ENCODE results near the gene EPHB2. TPM values are rescaled to one million over a fixed set of nuclear protein-coding genes. Genes with fewer than 3 reads are reported as not detected.

EPHB2 gene
- total and polyA plus RNA-seq, 2 of the 8 experiments (the other 6 are each of a cell fraction or from before 2014, with no cell fraction given), result 15.8 to 17.2 TPM

GRCh38 chr1:22772014-22772413 lies 61.4 kb downstream of the EPHB2 start:
- no peak overlapping the region for H4K5ac ChIP-seq (ENCODE audit: insufficient read length, low read depth, low read length)
- H2AFZ ChIP-seq (ENCODE audit: low read length), result no peak overlapping the region
- POLR2A ChIA-PET (ENCODE audit: partially characterized antibody), result interaction anchor here (0.6 kb wide), 1 partner anchor 162 kb away, joined by 3 read pairs; no protein-coding TSS in a partner anchor
- H3K23me2 ChIP-seq (ENCODE audit: low read depth, low read length), result peaks cover 4% of the 10 kb centered on the region; the same call in 1 of the 2 replicates
- no peaks in the 10 kb centered on the region for H3K79me1 ChIP-seq (ENCODE audit: low read depth, low read length)
- H2BK12ac ChIP-seq (ENCODE audit: low read depth, low read length), result no peak overlapping the region
- DNase-seq (ENCODE audit: low read depth in 1 of 2, low spot score in 2 of 2) (no peak), FAIRE-seq (no peak)
- no peak overlapping the region; the same call in 1 of the 2 replicates for H2BK15ac ChIP-seq (ENCODE audit: low read length)
- WGBS, 2 experiments (ENCODE audit: extremely low coverage in 1 of 2, insufficient coverage in 1 of 2, insufficient read length in 1 of 2, insufficient replicate concordance in 2 of 2, low coverage in 1 of 2, low lambda C conversion rate in 2 of 2, missing lambda C conversion rate in 1 of 2), result 95% methylated on average over 9 of the region's 13 CpGs; no CpG with 5 or more reads in 1 of the 2 experiments
- H3K27ac ChIP-seq (ENCODE audit: low read depth, low read length), result no peak overlapping the region
- no peak overlapping the region for H2BK5ac ChIP-seq (ENCODE audit: low read depth, low read length)
- no peak overlapping the region for H3K9ac ChIP-seq (replicated peaks in 1 of 4; ENCODE audit: extremely low read depth in 1 of 4, low read depth in 3 of 4, low read length in 3 of 4)
- H2BK20ac ChIP-seq (ENCODE audit: low read length), result no peak overlapping the region
- no peak overlapping the region; the same call in 1 of the 2 replicates for H3K18ac ChIP-seq (ENCODE audit: extremely low read depth, low read length)
- no peaks in the 10 kb centered on the region for H3K36me3 ChIP-seq (ENCODE audit: control insufficient read depth in 2 of 4, insufficient read depth in 4 of 4, low read length in 3 of 4)
- H3K4me1 ChIP-seq (replicated peaks in 1 of 4; ENCODE audit: control insufficient read depth in 3 of 4, insufficient read depth in 4 of 4, low read length in 3 of 4), result peaks cover 0 to 2% (median 0%) of the 10 kb centered on the region in 4 experiments; a peak in 1 of 7 replicates
- H3K14ac ChIP-seq (ENCODE audit: insufficient read length), result no peak overlapping the region
- no peak overlapping the region for H4K91ac ChIP-seq (replicated peaks; ENCODE audit: insufficient read length, low read length)
- H2BK120ac ChIP-seq (replicated peaks; ENCODE audit: low read depth, low read length), result no peak overlapping the region
- no peaks in the 10 kb centered on the region; a peak in 1 of 7 replicates for H3K27me3 ChIP-seq (replicated peaks in 1 of 4; ENCODE audit: control insufficient read depth in 3 of 4, extremely low read depth in 1 of 4, insufficient read depth in 3 of 4, low read length in 3 of 4)
- H3K4ac ChIP-seq (replicated peaks; ENCODE audit: insufficient read length, low read depth, low read length), result no peak overlapping the region
- peaks cover 0 to 2% of the 10 kb centered on the region in 2 experiments for H4K20me1 ChIP-seq (replicated peaks in 1 of 2; ENCODE audit: control insufficient read depth in 1 of 2, insufficient read depth in 2 of 2, low read length in 2 of 2)
- CTCF ChIA-PET (ENCODE audit: partially characterized antibody), result interaction anchor here (0.7 to 1.8 kb wide), 6 partner anchors 11 to 107 kb away, joined by 3 to 6 read pairs (median 3); no protein-coding TSS in a partner anchor
- H4K8ac ChIP-seq (ENCODE audit: extremely low read depth, insufficient read depth, low read length), result peak overlapping the region; percentile 51; the same call in 1 of the 2 replicates
- H3K23ac ChIP-seq (ENCODE audit: insufficient read length), result no peak overlapping the region
- H3K9me3 ChIP-seq (ENCODE audit: insufficient read depth in 2 of 2, low read depth in 1 of 2, low read length in 1 of 2), result no peaks in the 10 kb centered on the region
- no peaks in the 10 kb centered on the region for H3K79me2 ChIP-seq (ENCODE audit: control insufficient read depth in 1 of 2, insufficient read depth in 2 of 2, low read length in 2 of 2)
- no peak overlapping the region for H2AK5ac ChIP-seq (ENCODE audit: low read depth, low read length)
- no peak overlapping the region for H3K4me3 ChIP-seq (ENCODE audit: extremely low read depth in 1 of 4, insufficient read depth in 2 of 4, low read depth in 3 of 4, low read length in 4 of 4)
- H3K56ac ChIP-seq (replicated peaks; ENCODE audit: insufficient read length, low read depth, low read length), result no peak overlapping the region
- H3K4me2 ChIP-seq (ENCODE audit: insufficient read depth in 1 of 2, low read depth in 2 of 2, low read length in 2 of 2), result no peak overlapping the region
- no peak for TF ChIP-seq RAD21 (IDR thresholded peaks at IDR 0.05 in 1 of 2, conservative IDR thresholded peaks at IDR 0.05 in 1 of 2; ENCODE audit: low read depth in 2 of 2, low read length in 2 of 2)
